Nephron (organoid): ENCODE results near the gene ZGPAT.

Experiments
- H3K27ac Mint-ChIP-seq, 3 experiments: 2 replicates each; pipeline ENCODE4 v1.8.0; 2020; ENCODE audit warnings: mixed read lengths in 3 of 3, mild to moderate bottlenecking in 2 of 3, moderate library complexity in 1 of 3
- H3K27me3 Mint-ChIP-seq: 2 replicates; pipeline ENCODE4 v1.8.0; 2021; ENCODE audit warnings: low read depth, mild to moderate bottlenecking, moderate library complexity, mixed read lengths
- H3K36me3 Mint-ChIP-seq: 2 replicates; pipeline ENCODE4 v1.8.0; 2020; ENCODE audit warnings: low read depth, mixed read lengths
- H3K4me1 Mint-ChIP-seq: 2 replicates; pipeline ENCODE4 v1.8.0; 2020; ENCODE audit warnings: mixed read lengths
- H3K4me3 Mint-ChIP-seq, 3 experiments: 2 replicates each; pipeline ENCODE4 v1.8.0; 2020; ENCODE audit warnings: mild to moderate bottlenecking in 3 of 3, mixed read lengths in 3 of 3, moderate library complexity in 2 of 3
- H3K9me3 Mint-ChIP-seq: 2 replicates; pipeline ENCODE4 v1.8.0; 2020; ENCODE audit warnings: mixed read lengths
- TF ChIP-seq, protein P1 (sequence below), 3 experiments: fragments of 200-600 bp; sonication (generic); IDR thresholded peaks; one replicate each; pipeline ENCODE4 v1.5.0; 2021; ENCODE audit warnings: antibody characterized with exemption in 3 of 3; ENCODE audit not compliant: unreplicated experiment in 3 of 3

ZGPAT gene

DNA sequence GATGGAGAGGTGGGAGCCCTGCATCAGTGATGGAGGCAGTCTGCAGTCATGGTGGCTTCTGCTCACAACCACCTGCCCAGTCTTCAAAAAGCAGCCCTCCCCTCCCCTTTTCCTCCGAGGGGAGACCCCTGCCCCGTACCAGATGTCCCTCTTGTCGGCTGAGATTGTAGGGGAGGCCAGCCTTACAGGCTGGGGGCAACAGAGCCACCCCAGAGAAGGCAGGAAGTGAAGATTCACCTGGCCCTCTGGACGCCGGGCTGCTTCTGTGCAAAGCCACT is 6.8 kb upstream of the ZGPAT start:
- H3K36me3 Mint-ChIP-seq = peaks cover 9% of the 10 kb centered on the region
- no peaks in the 10 kb centered on the region for H3K4me1 Mint-ChIP-seq
- TF ChIP-seq, protein P1, sequence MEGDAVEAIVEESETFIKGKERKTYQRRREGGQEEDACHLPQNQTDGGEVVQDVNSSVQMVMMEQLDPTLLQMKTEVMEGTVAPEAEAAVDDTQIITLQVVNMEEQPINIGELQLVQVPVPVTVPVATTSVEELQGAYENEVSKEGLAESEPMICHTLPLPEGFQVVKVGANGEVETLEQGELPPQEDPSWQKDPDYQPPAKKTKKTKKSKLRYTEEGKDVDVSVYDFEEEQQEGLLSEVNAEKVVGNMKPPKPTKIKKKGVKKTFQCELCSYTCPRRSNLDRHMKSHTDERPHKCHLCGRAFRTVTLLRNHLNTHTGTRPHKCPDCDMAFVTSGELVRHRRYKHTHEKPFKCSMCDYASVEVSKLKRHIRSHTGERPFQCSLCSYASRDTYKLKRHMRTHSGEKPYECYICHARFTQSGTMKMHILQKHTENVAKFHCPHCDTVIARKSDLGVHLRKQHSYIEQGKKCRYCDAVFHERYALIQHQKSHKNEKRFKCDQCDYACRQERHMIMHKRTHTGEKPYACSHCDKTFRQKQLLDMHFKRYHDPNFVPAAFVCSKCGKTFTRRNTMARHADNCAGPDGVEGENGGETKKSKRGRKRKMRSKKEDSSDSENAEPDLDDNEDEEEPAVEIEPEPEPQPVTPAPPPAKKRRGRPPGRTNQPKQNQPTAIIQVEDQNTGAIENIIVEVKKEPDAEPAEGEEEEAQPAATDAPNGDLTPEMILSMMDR (IDR thresholded peaks at IDR 0.05; ENCODE audit: unreplicated experiment in 3 of 3) = no peak
- H3K27me3 Mint-ChIP-seq = peaks cover 3% of the 10 kb centered on the region
- no peaks in the 10 kb centered on the region for H3K9me3 Mint-ChIP-seq
- no peak overlapping the region for H3K27ac Mint-ChIP-seq
- H3K4me3 Mint-ChIP-seq = no peak overlapping the region

GRCh38 chr20:63701329-63702035 is 6.4 kb upstream of the ZGPAT start:
- no peak overlapping the region for H3K27ac Mint-ChIP-seq

GRCh38 chr20:63702036-63702665 is 5.7 kb upstream of the ZGPAT start:
- H3K9me3 Mint-ChIP-seq = no peaks in the 10 kb centered on the region
- peaks cover 6% of the 10 kb centered on the region for H3K4me1 Mint-ChIP-seq
- peaks cover 2% of the 10 kb centered on the region for H3K27me3 Mint-ChIP-seq
- H3K27ac Mint-ChIP-seq = no peak overlapping the region
- no peak overlapping the region for H3K4me3 Mint-ChIP-seq
- H3K36me3 Mint-ChIP-seq = peaks cover 16% of the 10 kb centered on the region
- TF ChIP-seq, protein P1 (IDR thresholded peaks at IDR 0.05; ENCODE audit: unreplicated experiment in 3 of 3) = no peak

More at GRCh38 chr20:63701329-63702035, 6.4 kb upstream of the ZGPAT start:
- H3K27me3 Mint-ChIP-seq = peaks cover 3% of the 10 kb centered on the region
- peaks cover under 1% of the 10 kb centered on the region for H3K4me1 Mint-ChIP-seq
- H3K4me3 Mint-ChIP-seq = no peak overlapping the region
- H3K9me3 Mint-ChIP-seq = no peaks in the 10 kb centered on the region
- TF ChIP-seq, protein P1 (IDR thresholded peaks at IDR 0.05; ENCODE audit: unreplicated experiment in 3 of 3) = no peak
- peaks cover 11% of the 10 kb centered on the region for H3K36me3 Mint-ChIP-seq

GRCh38 chr20:63702751-63703470 is 4.9 kb upstream of the ZGPAT start:
- no peak overlapping the region for H3K27ac Mint-ChIP-seq
- H3K4me1 Mint-ChIP-seq = peaks cover 6% of the 10 kb centered on the region
- no peaks in the 10 kb centered on the region for H3K9me3 Mint-ChIP-seq
- no peaks in the 10 kb centered on the region for H3K27me3 Mint-ChIP-seq
- no peak overlapping the region for H3K4me3 Mint-ChIP-seq
- H3K36me3 Mint-ChIP-seq = peaks cover 16% of the 10 kb centered on the region
- TF ChIP-seq, protein P1 (IDR thresholded peaks at IDR 0.05; ENCODE audit: unreplicated experiment in 3 of 3) = no peak

- Mint-ChIP-seq H3K27me3 (no peaks in the 10 kb centered on the region), H3K27ac (no peak overlapping the region), H3K9me3 (no peaks in the 10 kb centered on the region), H3K36me3 (peaks cover 16% of the 10 kb centered on the region), H3K4me3 (no peak overlapping the region), H3K4me1 (peaks cover 7% of the 10 kb centered on the region)
- TF ChIP-seq, protein P1 (IDR thresholded peaks at IDR 0.05; ENCODE audit: unreplicated experiment in 3 of 3) = no peak
These were observed 4.3 kb upstream of the ZGPAT start for GRCh38 chr20:63703471-63703975.
